IMR-90 (cell line): Measurements from ENCODE around the gene RBP5. TPM values are rescaled to one million over a fixed set of nuclear protein-coding genes. Genes with fewer than 3 reads are reported as not detected.

Experiments used
- ATAC-seq: fragments of 200-7000 bp; cut with Tn5 transposase; 2 replicates; pipeline ENCODE4 v1.9.1; 2020; ENCODE audit warnings: low read depth, mild to moderate bottlenecking, moderate library complexity
- BruUV-seq: library from RNA; stranded (reverse); fragments of 400-500 nt; replicated peaks from 2 replicates; lab custom pipeline; 2021; lab: Mats Ljungman, UMichigan
- CTCF ChIA-PET: fragments of 300-600 bp; formaldehyde crosslinking; extraction: SDS; loops from one replicate; lab custom pipeline; 2021; ENCODE audit warnings: antibody characterized with exemption; lab: Yijun Ruan, JAX
- POLR2A ChIA-PET: fragments of 300-600 bp; sonication (Branson Sonifier 250); formaldehyde crosslinking; loops from one replicate; lab custom pipeline; 2022; ENCODE audit warnings: antibody characterized with exemption; ENCODE audit not compliant: unreplicated experiment; lab: Charles Lee
- DNase-seq: peaks from one replicate; pipeline ENCODE4 v3.0.0; 2013
- H2AFZ ChIP-seq: replicated peaks from 2 replicates; pipeline ENCODE3; 2013; ENCODE audit warnings: low read length, mild to moderate bottlenecking; ENCODE audit not compliant: poor library complexity
- H2AK5ac ChIP-seq: 2 replicates; pipeline ENCODE4 v1.6.1; 2013; ENCODE audit warnings: low read depth, low read length, inconsistent platforms
- H2AK9ac ChIP-seq: replicated peaks from 2 replicates; pipeline ENCODE3; 2013; ENCODE audit warnings: mild to moderate bottlenecking, low read depth, low read length, moderate library complexity; ENCODE audit not compliant: poor library complexity
- H2BK120ac ChIP-seq: 2 replicates; pipeline ENCODE4 v1.6.1; 2013; ENCODE audit warnings: low read depth, low read length, inconsistent platforms
- H2BK15ac ChIP-seq: 3 replicates; pipeline ENCODE4 v1.6.1; 2013; ENCODE audit warnings: low read depth, low read length, inconsistent platforms
- H2BK20ac ChIP-seq: 2 replicates; pipeline ENCODE4 v1.6.1; 2013; ENCODE audit warnings: low read depth, mild to moderate bottlenecking, inconsistent platforms, low read length, moderate library complexity
- H2BK5ac ChIP-seq: 2 replicates; pipeline ENCODE4 v1.6.1; 2013; ENCODE audit warnings: mild to moderate bottlenecking, low read depth, low read length, inconsistent platforms; ENCODE audit not compliant: poor library complexity, severe bottlenecking
- H3K14ac ChIP-seq: replicated peaks from 2 replicates; pipeline ENCODE4 v1.6.1; 2013; ENCODE audit warnings: low read depth, low read length, inconsistent platforms
- H3K18ac ChIP-seq: 2 replicates; pipeline ENCODE4 v1.6.1; 2013; ENCODE audit warnings: low read depth, low read length, control low read depth
- H3K23ac ChIP-seq: 2 replicates; pipeline ENCODE4 v1.6.1; 2013; ENCODE audit warnings: low read depth, low read length, inconsistent platforms
- H3K27ac ChIP-seq: 2 replicates; pipeline ENCODE4 v1.5.1; 2013; ENCODE audit warnings: mild to moderate bottlenecking, control low read depth, low read length; ENCODE audit not compliant: insufficient read depth
- H3K27me3 ChIP-seq: 2 replicates; pipeline ENCODE4 v1.6.1; 2013; ENCODE audit warnings: low read length; ENCODE audit not compliant: control insufficient read depth, insufficient read depth
- H3K36me3 ChIP-seq: 2 replicates; pipeline ENCODE4 v1.6.1; 2013; ENCODE audit warnings: low read length, mixed read lengths; ENCODE audit not compliant: control insufficient read depth, insufficient read depth
- H3K4ac ChIP-seq: 2 replicates; pipeline ENCODE4 v1.6.1; 2013; ENCODE audit warnings: low read depth, low read length, inconsistent platforms
- H3K4me1 ChIP-seq: 2 replicates; pipeline ENCODE4 v1.6.1; 2013; ENCODE audit warnings: low read length, mixed read lengths; ENCODE audit not compliant: control insufficient read depth, insufficient read depth
- H3K4me2 ChIP-seq: 2 replicates; pipeline ENCODE4 v1.6.1; 2013; ENCODE audit warnings: low read depth, mild to moderate bottlenecking, control low read depth, low read length, moderate library complexity
- H3K4me3 ChIP-seq: 2 replicates; pipeline ENCODE4 v1.5.1; 2013; ENCODE audit warnings: low read depth, mild to moderate bottlenecking, control low read depth, low read length, moderate library complexity; ENCODE audit not compliant: insufficient read depth
- H3K56ac ChIP-seq: 2 replicates; pipeline ENCODE4 v1.6.1; 2013; ENCODE audit warnings: low read length, inconsistent platforms; ENCODE audit not compliant: insufficient read depth; ENCODE audit errors: extremely low read depth
- H3K79me1 ChIP-seq, 2 experiments: 2 replicates each; pipeline ENCODE4 v1.6.1; 2013; ENCODE audit warnings: low read length in 2 of 2, inconsistent platforms in 1 of 2, low read depth in 1 of 2
- H3K9ac ChIP-seq: 2 replicates; pipeline ENCODE4 v1.6.1; 2013; ENCODE audit warnings: low read depth, low read length, control low read depth
- H3K9me1 ChIP-seq: 2 replicates; pipeline ENCODE4 v1.6.1; 2013; ENCODE audit warnings: low read length, inconsistent platforms; ENCODE audit not compliant: insufficient read depth
- H3K9me3 ChIP-seq: 2 replicates; pipeline ENCODE4 v1.6.1; 2013; ENCODE audit warnings: low read length; ENCODE audit not compliant: control insufficient read depth, insufficient read depth
- H4K20me1 ChIP-seq: 2 replicates; pipeline ENCODE4 v1.6.1; 2013; ENCODE audit warnings: low read length, inconsistent platforms; ENCODE audit not compliant: insufficient read depth
- H4K5ac ChIP-seq: 2 replicates; pipeline ENCODE4 v1.6.1; 2013; ENCODE audit warnings: mild to moderate bottlenecking, low read depth, low read length, control low read depth
- H4K8ac ChIP-seq, 2 experiments: 2 replicates each; pipeline ENCODE4 v1.6.1; 2013; ENCODE audit warnings: low read depth in 2 of 2, low read length in 2 of 2, control low read depth in 1 of 2, inconsistent platforms in 1 of 2
- H4K91ac ChIP-seq: 2 replicates; pipeline ENCODE4 v1.6.1; 2013; ENCODE audit warnings: low read depth, low read length, inconsistent platforms; ENCODE audit not compliant: insufficient read depth
- ELK1 ChIP-seq: fragments of 150-350 bp; IDR thresholded peaks from 2 replicates; pipeline ENCODE4 v1.6.1; 2016; ENCODE audit warnings: low read depth, mild to moderate bottlenecking, low read length, moderate library complexity, borderline replicate concordance
- MAFK ChIP-seq: IDR thresholded peaks from 2 replicates; pipeline ENCODE4 v1.6.1; 2012; ENCODE audit warnings: low read depth, low read length, improper control_type of control experiment
- MXI1 ChIP-seq: IDR thresholded peaks from 2 replicates; pipeline ENCODE4 v1.6.1; 2012; ENCODE audit warnings: low read depth, mild to moderate bottlenecking, low read length, moderate library complexity, borderline replicate concordance
- POLR2A ChIP-seq: IDR thresholded peaks from 2 replicates; pipeline ENCODE4 v1.6.1; 2012; ENCODE audit warnings: mild to moderate bottlenecking, low read depth, low read length
- RAD21 ChIP-seq: IDR thresholded peaks from 2 replicates; pipeline ENCODE4 v1.6.1; 2012; ENCODE audit warnings: low read length, improper control_type of control experiment
- WGBS, 2 experiments: methylation state at CpG; one replicate each; pipeline versions ENCODE4 v1.1.5 to v1.1.7; 2013; ENCODE audit warnings: missing lambda C conversion rate in 2 of 2; ENCODE audit not compliant: insufficient read length in 1 of 2; ENCODE audit errors: extremely low coverage in 2 of 2; 5-methylcytosine and 5-hydroxymethylcytosine counted together
- dilution Hi-C: fragments of 300-500 bp; cut with HindIII; formaldehyde crosslinking; loops from one replicate; pipeline ENCODE4 v1.14.3; 2018; ENCODE audit warnings: low sequenced_read_pairs; ENCODE audit not compliant: unreplicated experiment
- in situ Hi-C: fragments of 300-500 bp; cut with MboI; formaldehyde crosslinking; loops from 3 replicates; pipeline ENCODE4 v1.14.3; 2019; ENCODE audit warnings: low sequenced_read_pairs, inconsistent platforms, mixed read lengths
- intact Hi-C: fragments of 100-400 bp; cut with micrococcal nuclease; formaldehyde crosslinking; loops from 2 replicates; pipeline ENCODE4 v1.10.0; 2022
- polyA plus RNA-seq, 3 experiments: library from polyadenylated mRNA; depleted of rRNA; stranded (reverse); fragments of >200 nt; gene quantifications; 2 replicates each; pipeline ENCODE4 v1.2.3, GENCODE V29; 2012; ENCODE audit warnings: low replicate concordance in 1 of 3
- total RNA-seq: library from RNA; depleted of rRNA; stranded (reverse); fragments of >200 nt; gene quantifications from 2 replicates; pipeline ENCODE4 v1.2.3, GENCODE V29; 2012

The RBP5 gene
- total and polyA plus RNA-seq, 2 of the 4 experiments (the other 2 are of a cell fraction), result 0.15 TPM; not detected in 1

GRCh38 chr12:7134396-7135166, 5.9 kb upstream of the RBP5 start:
- H3K23ac ChIP-seq, result no peak overlapping the region
- ATAC-seq (no peak), DNase-seq (no peak)
- no peak overlapping the region for H3K18ac ChIP-seq
- in situ Hi-C loops (no loop called here), dilution Hi-C loops (no loop called here), intact Hi-C loops (no loop called here)
- no peak overlapping the region for H3K56ac ChIP-seq
- H3K79me1 ChIP-seq, result 0 out of 4 replicates have a peak, but pooled peaks cover 0 to 6% of the 10 kb centered on the region in 2 experiments
- no peak overlapping the region for H3K4me3 ChIP-seq
- ChIA-PET POLR2A (no interaction called here), CTCF (no interaction called here)
- H3K4me1 ChIP-seq, result peaks cover 2% of the 10 kb centered on the region; the same call in 1 of the 2 replicates
- H3K36me3 ChIP-seq, result peaks cover 46% of the 10 kb centered on the region
- no peaks in the 10 kb centered on the region for H4K20me1 ChIP-seq
- WGBS, 2 experiments, result 88% methylated on average over 9 of the region's 12 CpGs; no CpG with 5 or more reads in 1 of the 2 experiments
- no peak overlapping the region for H4K5ac ChIP-seq
- H3K4me2 ChIP-seq, result no peak overlapping the region
- no peaks in the 10 kb centered on the region for H3K9me3 ChIP-seq
- H2AK9ac ChIP-seq, result no peak overlapping the region
- H4K91ac ChIP-seq, result no peak overlapping the region
- H2BK5ac ChIP-seq, result no peak overlapping the region
- H2AK5ac ChIP-seq, result no peak overlapping the region
- no peak overlapping the region for H3K9ac ChIP-seq
- no peak overlapping the region for H2AFZ ChIP-seq
- H2BK20ac ChIP-seq, result no peak overlapping the region
- no peak overlapping the region for H3K4ac ChIP-seq
- no TSS peak for BruUV-seq
- TF ChIP-seq RAD21 (no peak), ELK1 (no peak), MAFK (no peak), MXI1 (no peak), POLR2A (no peak)
- H2BK15ac ChIP-seq, result no peak overlapping the region
- no peak overlapping the region for H3K14ac ChIP-seq
- H3K9me1 ChIP-seq, result peaks cover 6% of the 10 kb centered on the region; the same call in 1 of the 2 replicates
- H3K27ac ChIP-seq, result no peak overlapping the region
- no peak overlapping the region for H4K8ac ChIP-seq
- no peaks in the 10 kb centered on the region for H3K27me3 ChIP-seq
- H2BK120ac ChIP-seq, result no peak overlapping the region
